ENCODE measurements around the gene ATF6.

Gene ATF6

DNA sequence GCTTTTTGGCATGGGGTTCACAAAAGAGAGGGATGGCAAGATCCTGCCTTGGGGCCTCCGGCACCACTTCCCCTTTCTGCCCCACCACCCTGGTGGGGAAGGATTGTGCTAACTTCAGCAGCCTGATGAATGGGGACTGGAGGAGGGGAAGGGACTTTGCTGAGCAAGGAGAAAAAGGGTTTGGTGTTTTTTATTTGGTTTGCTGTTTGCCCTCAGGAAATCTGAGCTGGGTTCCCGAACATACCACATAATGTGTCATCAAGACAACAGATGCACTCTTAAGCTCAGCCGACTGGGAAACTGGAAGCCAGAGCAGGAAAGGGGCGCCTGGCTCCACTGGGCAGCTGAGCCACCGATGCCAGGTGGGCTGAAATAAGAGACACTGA is 237.7 kb downstream of the ATF6 start:
- no peaks in the 10 kb centered on the region for H3K9me3 ChIP-seq (ENCODE audit: control insufficient read depth, insufficient read depth, low read depth, low read length)
- no peak overlapping the region for H3K4me3 ChIP-seq (ENCODE audit: low read depth, low read length)
- H3K4me1 ChIP-seq (ENCODE audit: control insufficient read depth, insufficient read depth, low read length), result peaks cover 12% of the 10 kb centered on the region; the same call in 1 of the 2 replicates
- no peak overlapping the region for H3K9ac ChIP-seq (ENCODE audit: low read length)
- H3K36me3 ChIP-seq (ENCODE audit: control insufficient read depth, insufficient read depth, low read length), result no peaks in the 10 kb centered on the region
- no peak overlapping the region for H3K27ac ChIP-seq (ENCODE audit: low read depth, low read length)
- no peaks in the 10 kb centered on the region for H3K27me3 ChIP-seq (ENCODE audit: control insufficient read depth, insufficient read depth, low read length)

DNA sequence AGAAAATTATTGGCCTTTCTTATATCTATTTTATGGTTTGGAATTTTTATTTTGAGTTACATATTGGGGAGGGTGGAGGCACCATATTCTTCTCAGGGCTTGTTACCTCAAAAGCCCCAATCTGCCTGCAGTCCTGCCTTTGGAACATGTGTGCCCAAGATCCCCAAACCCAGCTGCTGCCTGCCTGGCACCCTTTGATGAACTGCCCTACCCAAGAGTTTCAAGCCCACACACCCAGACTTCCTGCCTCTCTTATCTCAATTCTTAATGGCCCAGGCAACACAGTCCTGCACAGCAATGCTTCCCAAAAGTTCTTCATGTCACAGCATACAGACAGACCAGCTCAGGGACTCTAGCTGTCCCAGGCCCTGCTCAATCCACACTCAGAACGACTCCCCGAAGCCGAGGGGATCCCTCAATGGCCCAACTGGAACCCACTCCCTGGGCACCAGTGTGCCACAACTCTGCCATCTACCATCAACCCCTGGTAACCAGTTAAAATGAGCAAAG is 238.4 kb downstream of the ATF6 start:
- Histone ChIP-seq H3K27me3 (ENCODE audit: control insufficient read depth, insufficient read depth, low read length) (no peaks in the 10 kb centered on the region), H3K27ac (ENCODE audit: low read depth, low read length) (no peak overlapping the region), H3K36me3 (ENCODE audit: control insufficient read depth, insufficient read depth, low read length) (no peaks in the 10 kb centered on the region), H3K4me3 (ENCODE audit: low read depth, low read length) (no peak overlapping the region), H3K9me3 (ENCODE audit: control insufficient read depth, insufficient read depth, low read depth, low read length) (no peaks in the 10 kb centered on the region), H3K9ac (ENCODE audit: low read length) (no peak overlapping the region), H3K4me1 (ENCODE audit: control insufficient read depth, insufficient read depth, low read length) (peaks cover 12% of the 10 kb centered on the region; the same call in 1 of the 2 replicates)

DNA sequence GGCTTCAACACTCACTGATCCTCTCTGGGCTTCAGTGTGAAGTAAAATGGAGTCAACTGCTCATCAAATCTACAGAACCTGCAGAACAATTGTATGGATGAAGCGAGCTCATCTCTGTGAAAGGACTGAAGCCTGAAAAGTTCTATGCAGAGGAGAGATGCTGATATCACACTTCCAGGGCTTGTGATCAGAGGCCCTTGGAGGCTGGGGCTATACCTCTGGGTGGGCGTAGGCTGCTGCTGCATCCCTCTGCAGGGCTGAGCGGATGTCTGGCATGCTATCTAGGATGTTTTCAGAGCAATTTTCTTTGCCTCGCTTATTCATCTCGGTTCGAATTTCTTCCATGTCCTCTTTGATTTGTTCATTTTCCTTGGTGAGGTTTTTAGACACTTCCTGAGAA is 240.0 kb downstream of the ATF6 start:
- no peak overlapping the region for H3K9ac ChIP-seq (ENCODE audit: low read length)
- H3K9me3 ChIP-seq (ENCODE audit: control insufficient read depth, insufficient read depth, low read depth, low read length), result no peaks in the 10 kb centered on the region
- H3K27ac ChIP-seq (ENCODE audit: low read depth, low read length), result no peak overlapping the region
- H3K36me3 ChIP-seq (ENCODE audit: control insufficient read depth, insufficient read depth, low read length), result no peaks in the 10 kb centered on the region
- peaks cover 12% of the 10 kb centered on the region; the same call in 1 of the 2 replicates for H3K4me1 ChIP-seq (ENCODE audit: control insufficient read depth, insufficient read depth, low read length)
- no peaks in the 10 kb centered on the region for H3K27me3 ChIP-seq (ENCODE audit: control insufficient read depth, insufficient read depth, low read length)
- H3K4me3 ChIP-seq (ENCODE audit: low read depth, low read length), result no peak overlapping the region

DNA sequence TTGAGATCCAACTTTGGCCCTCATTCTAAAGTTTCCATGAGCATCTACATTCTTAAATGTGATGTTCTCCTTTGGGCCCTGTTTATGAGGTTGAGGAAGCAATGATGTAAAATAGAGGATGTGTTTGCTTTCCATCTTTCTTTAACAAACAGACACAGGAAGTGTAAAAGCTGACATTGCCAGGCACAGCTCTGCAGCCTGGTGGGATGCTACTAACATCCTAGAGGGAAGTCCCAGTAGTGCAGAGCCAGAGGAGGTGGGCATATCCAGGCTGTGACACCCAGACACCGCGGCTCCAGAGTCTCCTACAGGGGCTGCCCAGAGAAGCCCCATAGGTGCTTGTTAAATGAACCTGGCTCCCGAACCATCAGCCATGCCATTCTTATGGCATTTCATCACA is 241.3 kb downstream of the ATF6 start:
- H3K9ac ChIP-seq (ENCODE audit: low read length), result no peak overlapping the region
- no peak overlapping the region for H3K4me3 ChIP-seq (ENCODE audit: low read depth, low read length)
- no peaks in the 10 kb centered on the region for H3K27me3 ChIP-seq (ENCODE audit: control insufficient read depth, insufficient read depth, low read length)
- no peaks in the 10 kb centered on the region for H3K36me3 ChIP-seq (ENCODE audit: control insufficient read depth, insufficient read depth, low read length)
- no peaks in the 10 kb centered on the region for H3K9me3 ChIP-seq (ENCODE audit: control insufficient read depth, insufficient read depth, low read depth, low read length)
- peaks cover 12% of the 10 kb centered on the region; the same call in 1 of the 2 replicates for H3K4me1 ChIP-seq (ENCODE audit: control insufficient read depth, insufficient read depth, low read length)
- H3K27ac ChIP-seq (ENCODE audit: low read depth, low read length), result no peak overlapping the region

DNA sequence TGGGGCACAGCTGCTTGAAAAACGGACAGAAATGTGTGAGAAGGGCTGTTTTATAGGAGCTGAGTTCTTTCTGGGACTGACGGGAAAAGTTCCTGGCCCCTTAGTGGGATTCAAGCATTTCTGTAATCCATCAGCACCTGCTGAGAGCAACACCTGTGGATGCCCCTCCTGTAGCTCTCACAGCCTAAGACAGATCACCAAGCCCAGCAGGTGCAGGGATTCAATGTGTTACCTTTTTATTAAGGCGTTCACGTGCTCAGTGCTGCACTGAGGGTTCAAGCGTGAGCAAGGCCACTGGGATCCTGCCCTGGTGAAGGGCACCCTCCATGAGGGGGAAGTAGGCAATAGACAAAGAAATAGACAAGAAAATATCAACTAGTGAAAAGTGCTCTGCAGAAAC is 242.7 kb downstream of the ATF6 start:
- no peaks in the 10 kb centered on the region for H3K27me3 ChIP-seq (ENCODE audit: control insufficient read depth, insufficient read depth, low read length)
- H3K27ac ChIP-seq (ENCODE audit: low read depth, low read length), result no peak overlapping the region
- H3K9ac ChIP-seq (ENCODE audit: low read length), result no peak overlapping the region
- H3K4me1 ChIP-seq (ENCODE audit: control insufficient read depth, insufficient read depth, low read length), result peaks cover under 1% of the 10 kb centered on the region; the same call in 1 of the 2 replicates
- no peaks in the 10 kb centered on the region for H3K36me3 ChIP-seq (ENCODE audit: control insufficient read depth, insufficient read depth, low read length)
- no peak overlapping the region for H3K4me3 ChIP-seq (ENCODE audit: low read depth, low read length)
- H3K9me3 ChIP-seq (ENCODE audit: control insufficient read depth, insufficient read depth, low read depth, low read length), result peaks cover 7% of the 10 kb centered on the region; the same call in 1 of the 2 replicates

DNA sequence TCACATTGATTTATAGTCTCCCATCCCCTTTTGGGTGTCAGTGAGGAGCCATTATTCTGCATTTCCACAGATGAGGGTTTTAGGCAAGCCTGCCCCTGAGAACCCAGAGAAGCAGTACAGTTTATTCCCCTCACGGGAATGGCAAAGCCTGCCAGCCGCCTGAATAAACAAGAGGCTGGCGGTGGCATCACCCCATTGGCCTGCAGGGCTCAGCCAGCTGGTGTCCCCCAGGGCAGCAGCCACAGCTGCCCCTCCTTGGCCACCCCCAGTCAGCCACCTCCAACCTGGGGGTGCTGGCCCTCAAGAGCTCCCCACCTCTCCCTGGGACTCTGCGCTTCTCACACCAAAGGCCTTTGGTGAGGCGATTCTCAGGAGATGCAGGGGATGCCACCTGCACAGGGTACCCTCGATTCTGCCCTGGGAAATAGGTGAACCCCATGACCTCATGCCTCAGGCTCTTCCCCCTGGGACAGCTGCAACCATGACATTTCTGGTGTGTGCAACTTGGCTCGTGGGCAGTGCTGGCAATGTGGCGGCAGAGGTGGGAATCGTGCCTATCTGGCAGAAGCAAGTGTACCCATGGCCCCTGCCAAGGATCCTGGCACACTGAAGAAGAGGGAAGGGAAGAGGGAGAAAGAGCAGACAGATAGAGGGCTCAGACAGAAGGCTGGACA is 243.5 kb downstream of the ATF6 start:
- Histone ChIP-seq H3K9ac (ENCODE audit: low read length) (no peak overlapping the region), H3K4me3 (ENCODE audit: low read depth, low read length) (no peak overlapping the region), H3K27ac (ENCODE audit: low read depth, low read length) (no peak overlapping the region), H3K9me3 (ENCODE audit: control insufficient read depth, insufficient read depth, low read depth, low read length) (peaks cover 7% of the 10 kb centered on the region; the same call in 1 of the 2 replicates), H3K4me1 (ENCODE audit: control insufficient read depth, insufficient read depth, low read length) (peaks cover 7% of the 10 kb centered on the region), H3K27me3 (ENCODE audit: control insufficient read depth, insufficient read depth, low read length) (no peaks in the 10 kb centered on the region), H3K36me3 (ENCODE audit: control insufficient read depth, insufficient read depth, low read length) (no peaks in the 10 kb centered on the region)

DNA sequence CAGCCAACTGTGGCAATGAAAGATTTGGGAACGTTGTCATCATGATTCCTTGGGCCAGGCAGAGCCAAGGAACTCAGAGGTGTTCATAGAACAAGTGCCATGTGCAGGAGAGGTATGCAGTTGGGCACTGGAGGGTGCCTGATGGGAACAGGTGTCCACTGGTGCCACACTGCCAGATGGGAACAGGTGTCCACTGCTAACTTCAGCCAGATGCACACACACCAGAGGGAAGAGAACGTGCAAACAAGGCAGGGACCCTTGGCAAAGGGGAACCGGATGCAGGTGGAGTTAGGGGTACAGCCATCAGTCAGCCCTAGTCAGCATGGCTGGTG is 244.0 kb downstream of the ATF6 start:
- Histone ChIP-seq H3K27ac (ENCODE audit: low read depth, low read length) (no peak overlapping the region), H3K36me3 (ENCODE audit: control insufficient read depth, insufficient read depth, low read length) (no peaks in the 10 kb centered on the region), H3K9ac (ENCODE audit: low read length) (no peak overlapping the region), H3K27me3 (ENCODE audit: control insufficient read depth, insufficient read depth, low read length) (no peaks in the 10 kb centered on the region), H3K4me1 (ENCODE audit: control insufficient read depth, insufficient read depth, low read length) (peaks cover 12% of the 10 kb centered on the region), H3K4me3 (ENCODE audit: low read depth, low read length) (no peak overlapping the region), H3K9me3 (ENCODE audit: control insufficient read depth, insufficient read depth, low read depth, low read length) (peaks cover 7% of the 10 kb centered on the region; the same call in 1 of the 2 replicates)

DNA sequence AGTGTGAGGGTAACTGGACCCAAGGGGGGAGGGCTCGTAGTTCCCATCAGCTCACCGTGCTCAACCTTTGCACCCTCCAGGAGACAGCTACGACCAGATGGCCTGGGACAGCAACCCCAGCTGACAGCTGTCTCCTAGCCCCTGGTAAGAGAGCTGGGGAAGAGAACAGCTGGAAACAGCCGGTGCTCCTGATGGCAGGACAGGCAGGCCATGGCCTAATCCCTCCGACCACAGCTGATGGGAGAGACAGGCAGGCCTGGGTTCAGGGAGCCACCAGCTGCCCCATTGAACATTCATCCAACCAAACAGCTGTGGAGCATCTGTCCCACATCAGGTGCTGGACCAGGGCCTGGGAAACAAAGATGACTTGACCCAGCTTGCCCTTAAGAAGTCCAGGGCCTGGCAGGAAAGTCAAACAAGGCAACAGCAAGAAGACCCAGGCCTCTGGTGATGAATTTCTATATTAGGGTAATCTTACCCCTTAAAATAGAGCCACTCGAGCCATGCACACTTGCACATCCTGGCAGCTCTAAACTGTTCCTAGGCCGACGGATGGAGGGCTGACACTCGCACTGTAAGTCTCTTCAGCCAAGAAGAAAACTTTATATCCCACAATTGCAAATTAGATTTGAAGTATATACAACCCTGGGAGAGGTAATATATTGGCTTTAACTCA is 245.4 kb downstream of the ATF6 start:
- no peaks in the 10 kb centered on the region for H3K27me3 ChIP-seq (ENCODE audit: control insufficient read depth, insufficient read depth, low read length)
- no peaks in the 10 kb centered on the region for H3K36me3 ChIP-seq (ENCODE audit: control insufficient read depth, insufficient read depth, low read length)
- no peak overlapping the region for H3K27ac ChIP-seq (ENCODE audit: low read depth, low read length)
- peaks cover 14% of the 10 kb centered on the region for H3K4me1 ChIP-seq (ENCODE audit: control insufficient read depth, insufficient read depth, low read length)
- no peak overlapping the region for H3K9ac ChIP-seq (ENCODE audit: low read length)
- no peak overlapping the region for H3K4me3 ChIP-seq (ENCODE audit: low read depth, low read length)
- H3K9me3 ChIP-seq (ENCODE audit: control insufficient read depth, insufficient read depth, low read depth, low read length), result peaks cover 7% of the 10 kb centered on the region; the same call in 1 of the 2 replicates

DNA sequence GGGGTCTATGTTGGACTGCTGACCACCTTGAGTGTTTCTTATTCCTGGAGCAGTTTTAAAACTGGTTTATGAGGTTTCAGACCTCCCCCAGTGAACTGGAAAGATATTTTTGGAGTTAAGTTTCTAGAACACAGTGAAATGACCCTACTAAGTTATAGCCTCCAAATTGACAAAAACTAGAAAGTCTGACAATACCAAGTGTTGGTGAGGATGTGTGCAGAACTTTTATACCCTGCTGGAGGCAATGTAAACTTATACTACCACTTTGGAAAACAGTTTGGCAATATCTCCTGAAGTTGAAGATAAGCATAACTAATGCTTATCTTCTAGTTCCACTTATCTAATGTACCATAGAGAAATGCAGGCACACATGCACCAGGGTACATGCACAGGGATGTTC is 247.2 kb downstream of the ATF6 start:
- H3K36me3 ChIP-seq (ENCODE audit: control insufficient read depth, insufficient read depth, low read length), result no peaks in the 10 kb centered on the region
- H3K27me3 ChIP-seq (ENCODE audit: control insufficient read depth, insufficient read depth, low read length), result no peaks in the 10 kb centered on the region
- H3K9me3 ChIP-seq (ENCODE audit: control insufficient read depth, insufficient read depth, low read depth, low read length), result peaks cover 7% of the 10 kb centered on the region; the same call in 1 of the 2 replicates

More for the DNA sequence above, 247.2 kb downstream of the ATF6 start:
- Histone ChIP-seq H3K27ac (ENCODE audit: low read depth, low read length) (no peak overlapping the region), H3K4me3 (ENCODE audit: low read depth, low read length) (no peak overlapping the region), H3K9ac (ENCODE audit: low read length) (no peak overlapping the region), H3K4me1 (ENCODE audit: control insufficient read depth, insufficient read depth, low read length) (peaks cover 14% of the 10 kb centered on the region)
